ENCODE data around the gene PPP1R27. TPM values are rescaled to one million over a fixed set of nuclear protein-coding genes. Genes with fewer than 3 reads are reported as not detected.

Gene PPP1R27
- polyA plus RNA-seq, 1 donor = 0.21 TPM

DNA sequence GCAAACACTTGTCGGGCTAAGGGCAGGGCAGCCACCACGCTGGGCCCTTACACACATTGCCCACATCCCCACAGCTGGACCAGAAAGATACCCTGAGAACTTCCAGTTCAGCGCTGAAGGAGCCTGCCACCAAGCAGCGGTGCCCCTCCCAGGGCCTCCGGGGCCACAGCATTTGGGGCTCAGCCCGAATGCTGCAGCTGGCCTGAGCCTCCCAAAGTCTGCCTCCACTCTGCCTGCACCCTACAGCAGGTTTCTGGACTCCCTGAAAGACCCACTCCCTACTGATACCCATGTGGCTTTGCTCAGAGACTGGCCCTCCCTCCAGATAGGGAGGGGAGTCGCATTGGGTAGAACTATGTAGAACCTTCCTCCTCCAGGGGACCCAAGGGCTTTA lies 3.3 kb downstream of the PPP1R27 start:
- no peak overlapping the region for H3K4me3 ChIP-seq (ENCODE audit: low read length)
- no peak overlapping the region for H3K27ac ChIP-seq (ENCODE audit: low read length)
- no peaks in the 10 kb centered on the region for H3K27me3 ChIP-seq (ENCODE audit: control insufficient read depth, insufficient read depth, low read length)
- no peak for DNase-seq
- H3K9me3 ChIP-seq (ENCODE audit: control insufficient read depth, low read depth, low read length) = peaks cover 2% of the 10 kb centered on the region
- WGBS (ENCODE audit: insufficient coverage, low lambda C conversion rate) = no CpG with 5 or more reads among the region's 7 CpGs
- H3K36me3 ChIP-seq (ENCODE audit: control insufficient read depth, insufficient read depth, low read length) = no peaks in the 10 kb centered on the region
- peaks cover 18% of the 10 kb centered on the region for H3K4me1 ChIP-seq (ENCODE audit: control insufficient read depth, insufficient read depth, low read length)

DNA sequence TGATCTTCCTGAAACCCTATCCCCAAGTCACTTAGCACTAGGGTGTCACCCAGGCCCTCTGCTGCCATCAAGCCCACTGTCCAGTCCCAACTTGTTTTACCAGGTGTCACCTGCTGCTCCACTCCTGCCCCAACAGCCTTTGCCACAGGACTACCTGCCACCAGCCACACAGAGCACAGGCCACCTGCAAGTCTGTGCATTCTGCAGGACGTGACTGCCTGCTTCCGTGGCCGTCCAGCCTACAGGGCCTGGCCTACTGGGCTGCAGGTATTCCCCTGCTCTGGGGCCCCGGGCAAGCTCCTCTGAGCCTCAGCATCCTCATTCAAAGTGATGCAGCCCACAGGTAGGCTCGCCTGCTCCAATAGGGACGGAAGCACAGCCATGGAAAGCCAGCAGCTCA lies 5.0 kb downstream of the PPP1R27 start:
- Histone ChIP-seq H3K27ac (ENCODE audit: low read length) (no peak overlapping the region), H3K4me1 (ENCODE audit: control insufficient read depth, insufficient read depth, low read length) (peaks cover 18% of the 10 kb centered on the region), H3K4me3 (ENCODE audit: low read length) (no peak overlapping the region), H3K9me3 (ENCODE audit: control insufficient read depth, low read depth, low read length) (peaks cover 2% of the 10 kb centered on the region), H3K27me3 (ENCODE audit: control insufficient read depth, insufficient read depth, low read length) (no peaks in the 10 kb centered on the region), H3K36me3 (ENCODE audit: control insufficient read depth, insufficient read depth, low read length) (no peaks in the 10 kb centered on the region)
- DNase-seq = no peak
- no CpG with 5 or more reads among the region's 6 CpGs for WGBS (ENCODE audit: insufficient coverage, low lambda C conversion rate)

DNA sequence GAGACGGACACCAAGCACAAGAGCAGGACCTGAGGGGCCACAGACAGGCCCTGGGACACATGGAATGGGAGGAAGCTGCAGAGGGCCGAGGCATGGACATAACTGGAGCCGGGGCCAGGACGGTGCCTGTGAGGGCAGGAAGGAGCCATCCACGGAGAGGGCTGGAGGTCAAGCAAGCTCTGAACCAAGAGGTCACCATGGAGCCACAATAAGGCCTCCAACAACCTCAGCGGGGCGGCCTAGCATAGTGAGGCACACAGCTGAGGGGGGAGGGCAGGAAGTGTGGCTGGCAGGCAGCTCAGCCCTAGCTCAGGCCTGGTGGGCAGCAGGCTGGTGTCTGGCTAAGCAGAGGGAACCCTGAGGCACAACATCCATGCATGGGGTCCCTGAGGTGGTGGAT lies 6.2 kb downstream of the PPP1R27 start:
- H3K36me3 ChIP-seq (ENCODE audit: control insufficient read depth, insufficient read depth, low read length) = peaks cover 4% of the 10 kb centered on the region
- H3K4me1 ChIP-seq (ENCODE audit: control insufficient read depth, insufficient read depth, low read length) = peaks cover 14% of the 10 kb centered on the region
- no CpG with 5 or more reads among the region's 7 CpGs for WGBS (ENCODE audit: insufficient coverage, low lambda C conversion rate)
- no peak overlapping the region for H3K27ac ChIP-seq (ENCODE audit: low read length)
- H3K9me3 ChIP-seq (ENCODE audit: control insufficient read depth, low read depth, low read length) = peaks cover 2% of the 10 kb centered on the region
- H3K4me3 ChIP-seq (ENCODE audit: low read length) = no peak overlapping the region
- DNase-seq = no peak
- H3K27me3 ChIP-seq (ENCODE audit: control insufficient read depth, insufficient read depth, low read length) = no peaks in the 10 kb centered on the region

DNA sequence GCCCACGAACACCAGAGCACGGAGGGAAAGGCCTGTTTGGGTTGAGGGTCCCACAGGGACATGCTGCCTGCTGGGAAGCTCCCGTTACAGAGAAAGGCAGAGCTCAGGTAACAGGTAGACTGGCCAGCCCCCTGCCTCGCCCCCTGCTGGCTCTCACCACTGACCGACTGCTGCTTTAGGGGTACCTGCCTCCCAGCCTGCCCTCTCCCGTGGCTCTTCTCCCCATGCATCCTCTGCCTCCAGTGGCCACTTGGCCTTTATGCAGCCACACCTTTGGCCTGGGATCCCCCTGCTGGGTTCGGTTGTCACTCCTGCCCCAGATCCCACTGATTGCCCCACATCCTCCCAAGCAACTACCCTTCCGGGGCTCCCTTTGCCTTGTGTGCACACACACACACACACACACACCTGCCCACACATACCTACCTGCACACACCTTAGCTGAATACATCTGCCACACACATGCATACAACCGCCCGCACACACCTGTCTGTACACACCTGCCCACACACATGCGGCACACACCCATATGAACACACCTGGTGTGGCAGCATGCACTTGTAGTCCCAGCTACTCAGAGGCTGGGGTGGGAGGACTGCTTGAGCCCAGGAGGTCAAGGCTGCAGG lies 8.9 kb downstream of the PPP1R27 start:
- WGBS (ENCODE audit: insufficient coverage, low lambda C conversion rate) = no CpG with 5 or more reads among the region's 11 CpGs
- H3K4me1 ChIP-seq (ENCODE audit: control insufficient read depth, insufficient read depth, low read length) = peaks cover 18% of the 10 kb centered on the region
- H3K4me3 ChIP-seq (ENCODE audit: low read length) = no peak overlapping the region
- no peak overlapping the region for H3K27ac ChIP-seq (ENCODE audit: low read length)
- H3K36me3 ChIP-seq (ENCODE audit: control insufficient read depth, insufficient read depth, low read length) = peaks cover 18% of the 10 kb centered on the region
- peaks cover 4% of the 10 kb centered on the region for H3K9me3 ChIP-seq (ENCODE audit: control insufficient read depth, low read depth, low read length)
- no peaks in the 10 kb centered on the region for H3K27me3 ChIP-seq (ENCODE audit: control insufficient read depth, insufficient read depth, low read length)
- no peak for DNase-seq

DNA sequence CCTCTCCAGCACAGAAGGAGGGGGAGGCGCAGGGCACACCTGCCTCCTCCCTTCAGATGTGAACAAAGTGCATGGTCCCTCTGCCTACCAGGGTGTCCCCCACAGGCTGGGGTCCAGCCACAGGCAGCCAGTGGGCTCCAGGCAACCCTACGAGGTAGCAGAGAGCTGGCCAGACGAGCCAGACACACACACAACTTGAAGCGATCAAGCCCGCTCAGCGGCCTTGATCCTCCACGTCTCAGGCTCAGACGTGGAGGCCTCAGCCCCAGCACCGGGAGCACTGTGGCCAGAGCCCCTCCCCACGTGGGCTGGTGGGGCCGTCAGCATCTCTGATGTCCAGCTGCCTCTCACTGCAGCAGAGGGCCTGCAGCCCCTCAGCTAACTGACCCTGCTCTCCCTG lies 10.3 kb downstream of the PPP1R27 start:
- Histone ChIP-seq H3K36me3 (ENCODE audit: control insufficient read depth, insufficient read depth, low read length) (peaks cover 18% of the 10 kb centered on the region), H3K9me3 (ENCODE audit: control insufficient read depth, low read depth, low read length) (peaks cover 4% of the 10 kb centered on the region), H3K27ac (ENCODE audit: low read length) (no peak overlapping the region), H3K27me3 (ENCODE audit: control insufficient read depth, insufficient read depth, low read length) (no peaks in the 10 kb centered on the region), H3K4me1 (ENCODE audit: control insufficient read depth, insufficient read depth, low read length) (peaks cover 18% of the 10 kb centered on the region), H3K4me3 (ENCODE audit: low read length) (no peak overlapping the region)
- no CpG with 5 or more reads among the region's 11 CpGs for WGBS (ENCODE audit: insufficient coverage, low lambda C conversion rate)
- DNase-seq = no peak

DNA sequence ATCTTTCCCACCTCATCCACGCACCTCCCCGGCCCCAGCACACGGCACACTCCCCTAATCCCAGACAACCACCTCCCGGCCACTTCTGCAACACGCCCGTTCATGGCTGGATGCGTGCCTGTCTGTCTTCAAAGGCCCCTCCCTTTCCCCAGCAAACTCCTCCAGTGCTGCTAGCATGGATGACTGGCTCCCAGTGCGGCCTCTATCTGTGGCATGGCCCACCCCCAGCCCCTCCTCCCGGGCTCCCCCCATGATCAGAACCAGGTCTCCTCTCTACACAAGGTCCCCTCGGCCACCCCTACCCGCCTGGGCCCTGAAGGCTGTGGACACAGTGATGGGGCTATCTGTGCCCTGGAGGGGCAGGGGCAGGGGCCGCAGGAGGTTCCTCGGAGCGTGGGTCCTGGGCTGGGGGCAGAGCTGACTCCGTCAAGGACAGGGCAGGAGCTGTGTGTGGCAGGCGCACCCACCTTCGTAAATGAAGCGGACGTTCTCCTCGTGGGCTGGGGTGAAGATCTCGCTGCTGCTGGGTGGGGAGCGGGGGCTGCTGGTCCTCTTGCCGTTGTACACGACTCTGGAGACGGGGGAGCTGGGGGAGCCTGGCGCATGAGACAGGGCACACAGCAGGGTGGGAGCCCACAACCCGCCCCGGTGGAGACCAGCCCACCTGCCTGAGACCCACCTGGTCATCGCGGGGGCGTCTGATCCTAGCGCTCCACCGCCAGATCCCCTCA lies 10.9 kb downstream of the PPP1R27 start:
- H3K36me3 ChIP-seq (ENCODE audit: control insufficient read depth, insufficient read depth, low read length) = peaks cover 18% of the 10 kb centered on the region
- H3K9me3 ChIP-seq (ENCODE audit: control insufficient read depth, low read depth, low read length) = peaks cover 4% of the 10 kb centered on the region
- H3K4me3 ChIP-seq (ENCODE audit: low read length) = no peak overlapping the region
- 60% methylated on average over 2 of the region's 33 CpGs for WGBS (ENCODE audit: insufficient coverage, low lambda C conversion rate)
- H3K4me1 ChIP-seq (ENCODE audit: control insufficient read depth, insufficient read depth, low read length) = peaks cover 18% of the 10 kb centered on the region
- no peaks in the 10 kb centered on the region for H3K27me3 ChIP-seq (ENCODE audit: control insufficient read depth, insufficient read depth, low read length)
- H3K27ac ChIP-seq (ENCODE audit: low read length) = no peak overlapping the region
- no peak for DNase-seq

DNA sequence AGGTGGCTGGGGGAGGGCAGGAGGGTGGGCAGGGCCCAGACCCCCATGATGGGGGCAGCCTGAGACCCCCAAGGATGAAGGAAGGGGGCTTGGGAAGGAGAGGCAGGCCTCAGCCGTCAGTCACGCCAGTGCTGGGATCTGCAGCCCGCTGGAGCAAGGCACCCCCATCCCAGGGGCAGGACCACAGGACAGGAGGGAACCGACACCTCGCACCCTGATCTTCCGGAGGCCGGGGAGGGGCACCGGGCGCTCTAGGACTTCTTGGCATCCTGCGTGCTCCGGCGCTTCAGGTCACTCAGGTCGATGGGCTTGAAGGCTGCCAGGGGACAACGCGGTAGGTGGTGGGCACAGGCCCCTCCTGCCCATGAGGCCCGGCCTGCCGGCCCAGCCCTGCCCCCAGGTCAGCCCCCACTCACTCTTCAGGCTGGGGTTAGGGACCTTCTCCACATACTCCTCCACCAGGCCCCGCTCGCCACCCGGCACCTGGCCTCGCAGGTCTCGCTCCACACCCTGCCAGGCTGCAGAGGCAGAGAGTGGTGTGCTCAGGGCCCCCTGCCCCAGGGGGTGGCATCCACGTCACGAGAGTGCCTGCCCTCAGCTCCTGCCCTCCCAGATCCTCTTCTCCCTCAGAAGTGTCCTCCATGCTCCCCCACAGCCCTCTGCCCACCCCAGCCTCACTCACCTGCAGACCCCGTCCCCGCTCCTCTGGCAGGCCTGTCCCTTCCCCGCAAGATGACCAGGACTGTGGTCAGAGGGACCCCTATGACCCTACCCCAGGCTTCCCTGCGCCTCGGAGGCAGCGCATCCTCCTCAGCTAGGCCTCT lies 11.6 kb downstream of the PPP1R27 start:
- no peak for DNase-seq

DNA sequence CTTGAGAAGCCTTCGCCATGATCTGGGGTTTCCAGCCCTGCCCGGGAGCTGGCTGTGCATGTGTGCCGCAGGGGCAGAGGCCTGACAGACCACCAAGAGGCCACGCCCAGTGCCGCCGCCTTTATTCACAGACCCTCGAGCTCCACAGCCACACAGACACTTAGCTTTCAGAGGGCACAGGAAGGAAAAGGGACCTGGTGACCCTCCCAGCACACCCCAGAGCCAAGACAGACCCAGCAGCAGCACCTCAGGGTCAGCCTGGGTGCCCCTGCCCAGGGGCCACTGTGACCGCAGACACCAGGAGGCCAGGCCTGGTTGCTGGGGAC lies 12.6 kb downstream of the PPP1R27 start:
- no peak overlapping the region for H3K4me3 ChIP-seq (ENCODE audit: low read length)
- no CpG with 5 or more reads among the region's 8 CpGs for WGBS (ENCODE audit: insufficient coverage, low lambda C conversion rate)
- H3K36me3 ChIP-seq (ENCODE audit: control insufficient read depth, insufficient read depth, low read length) = peaks cover 18% of the 10 kb centered on the region
- H3K9me3 ChIP-seq (ENCODE audit: control insufficient read depth, low read depth, low read length) = peaks cover 4% of the 10 kb centered on the region
- no peaks in the 10 kb centered on the region for H3K27me3 ChIP-seq (ENCODE audit: control insufficient read depth, insufficient read depth, low read length)
- no peak for DNase-seq
- peaks cover 18% of the 10 kb centered on the region for H3K4me1 ChIP-seq (ENCODE audit: control insufficient read depth, insufficient read depth, low read length)
- peak overlapping the region; percentile 95 for H3K27ac ChIP-seq (ENCODE audit: low read length)

More for the DNA sequence above, 11.6 kb downstream of the PPP1R27 start:
- Histone ChIP-seq H3K4me3 (ENCODE audit: low read length) (no peak overlapping the region), H3K36me3 (ENCODE audit: control insufficient read depth, insufficient read depth, low read length) (peaks cover 18% of the 10 kb centered on the region), H3K9me3 (ENCODE audit: control insufficient read depth, low read depth, low read length) (peaks cover 4% of the 10 kb centered on the region), H3K27ac (ENCODE audit: low read length) (no peak overlapping the region), H3K4me1 (ENCODE audit: control insufficient read depth, insufficient read depth, low read length) (peaks cover 18% of the 10 kb centered on the region), H3K27me3 (ENCODE audit: control insufficient read depth, insufficient read depth, low read length) (no peaks in the 10 kb centered on the region)
- WGBS (ENCODE audit: insufficient coverage, low lambda C conversion rate) = no CpG with 5 or more reads among the region's 30 CpGs

DNA sequence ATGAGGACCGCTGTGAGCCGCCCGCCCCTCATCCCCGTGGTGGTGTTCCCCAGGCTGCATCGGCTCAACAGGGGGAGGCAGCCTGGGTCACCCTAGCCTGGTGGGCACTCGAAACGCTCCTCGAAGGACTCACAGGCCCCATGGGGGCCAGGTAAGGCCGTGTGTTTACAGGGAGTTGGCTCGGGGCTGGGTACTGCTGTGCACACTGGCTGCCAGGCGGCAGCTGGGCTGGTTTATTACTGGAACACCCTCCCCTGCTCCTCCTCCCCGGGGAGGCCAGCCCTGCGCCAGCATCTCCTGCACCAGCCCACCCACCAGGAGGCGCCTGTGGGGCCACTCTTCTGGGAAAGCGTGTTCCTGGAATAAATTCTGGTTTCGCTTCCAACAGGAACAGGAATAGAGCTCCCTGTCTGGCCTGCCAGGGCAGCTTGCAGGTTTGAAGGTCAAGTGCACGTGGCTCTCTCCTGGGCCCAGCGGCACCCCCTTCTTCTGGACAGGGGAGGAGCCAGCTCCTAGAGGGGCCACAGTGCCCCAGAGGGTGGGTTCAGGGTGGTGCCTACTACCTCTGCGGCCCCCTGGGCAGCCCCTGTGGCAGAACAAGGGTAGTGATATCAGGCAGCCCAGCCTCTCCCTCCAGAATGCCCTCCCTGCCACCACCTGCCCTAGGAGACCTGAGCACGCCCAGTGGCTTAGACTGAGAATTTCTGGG lies 13.1 kb downstream of the PPP1R27 start:
- Histone ChIP-seq H3K9me3 (ENCODE audit: control insufficient read depth, low read depth, low read length) (peaks cover 4% of the 10 kb centered on the region), H3K4me3 (ENCODE audit: low read length) (no peak overlapping the region), H3K4me1 (ENCODE audit: control insufficient read depth, insufficient read depth, low read length) (peaks cover 18% of the 10 kb centered on the region), H3K36me3 (ENCODE audit: control insufficient read depth, insufficient read depth, low read length) (peaks cover 18% of the 10 kb centered on the region), H3K27ac (ENCODE audit: low read length) (peak overlapping the region; percentile 95), H3K27me3 (ENCODE audit: control insufficient read depth, insufficient read depth, low read length) (no peaks in the 10 kb centered on the region)
- peak; percentile 91 to 97 for DNase-seq
- no CpG with 5 or more reads among the region's 20 CpGs for WGBS (ENCODE audit: insufficient coverage, low lambda C conversion rate)

DNA sequence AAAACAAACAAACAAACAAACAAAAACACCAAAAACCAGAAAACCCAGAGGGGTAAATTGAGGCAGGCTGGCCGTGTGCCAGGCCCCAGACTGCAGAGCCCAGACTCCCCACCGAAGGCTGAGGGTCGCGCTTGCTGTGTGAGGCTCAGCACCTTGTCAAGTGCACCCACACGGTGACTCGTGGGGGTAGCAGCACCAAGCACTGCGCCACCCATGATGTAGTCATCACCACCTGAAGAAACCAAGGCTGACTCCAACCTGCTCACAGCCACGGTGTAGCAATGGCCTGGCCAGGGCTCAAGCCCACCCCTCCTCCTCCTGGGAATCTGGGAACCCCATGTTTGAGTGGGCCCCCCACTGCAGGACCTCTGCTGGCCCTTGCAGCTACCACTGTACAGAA lies 13.7 kb downstream of the PPP1R27 start:
- no CpG with 5 or more reads among the region's 8 CpGs for WGBS (ENCODE audit: insufficient coverage, low lambda C conversion rate)
- peaks cover 18% of the 10 kb centered on the region for H3K36me3 ChIP-seq (ENCODE audit: control insufficient read depth, insufficient read depth, low read length)
- DNase-seq = no peak
- H3K9me3 ChIP-seq (ENCODE audit: control insufficient read depth, low read depth, low read length) = peaks cover 4% of the 10 kb centered on the region
- peak overlapping the region; percentile 95 for H3K27ac ChIP-seq (ENCODE audit: low read length)
- peaks cover 21% of the 10 kb centered on the region for H3K4me1 ChIP-seq (ENCODE audit: control insufficient read depth, insufficient read depth, low read length)
- no peak overlapping the region for H3K4me3 ChIP-seq (ENCODE audit: low read length)
- no peaks in the 10 kb centered on the region for H3K27me3 ChIP-seq (ENCODE audit: control insufficient read depth, insufficient read depth, low read length)
